Vagina (tissue), 2 donors: ENCODE data around the gene MTUS2.

ENCODE experiments used
- CTCF ChIP-seq, 3 experiments: fragments of 450-650 bp in 2 of 3; fragments of 200-600 bp in 1 of 3; sonication (generic) in 1 of 3; IDR thresholded peaks; one replicate each; pipeline ENCODE4 v1.5.1; 2017 to 2019; ENCODE audit warnings: antibody characterized with exemption in 3 of 3, mild to moderate bottlenecking in 2 of 3, moderate library complexity in 2 of 3
- POLR2A ChIP-seq, 2 donors: fragments of 450-650 bp; IDR thresholded peaks; one replicate each; pipeline ENCODE4 v1.6.1; 2017; ENCODE audit warnings: antibody characterized with exemption in 2 of 2, mild to moderate bottlenecking in 2 of 2, moderate library complexity in 2 of 2

GRCh38 chr13:29502391-29503008 lies 682.4 kb downstream of the MTUS2 start:
- TF ChIP-seq CTCF (IDR thresholded peaks at IDR 0.05) (no peak), POLR2A (IDR thresholded peaks at IDR 0.05) (no peak)
